ENCODE measurements around the gene SALL4.

Gene SALL4

DNA sequence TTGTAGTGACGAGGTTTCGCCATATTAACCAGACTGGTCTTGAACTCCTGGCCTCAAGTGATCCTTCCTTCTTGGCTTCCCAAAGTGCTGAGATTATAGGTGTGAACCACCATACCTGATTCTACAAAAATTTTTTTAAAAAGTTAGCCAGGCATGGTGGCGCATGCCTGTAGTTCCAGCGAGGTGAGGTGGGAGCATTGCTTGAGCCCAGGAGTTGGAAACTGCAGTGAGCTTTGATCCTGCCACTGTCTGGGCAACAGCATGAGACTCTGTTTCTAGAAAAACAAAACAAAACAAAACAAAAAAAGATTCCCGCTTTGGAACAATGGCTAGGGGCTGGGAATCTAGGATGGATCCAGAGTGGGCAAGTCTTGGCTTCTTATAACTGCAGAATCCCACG lies 35.1 kb upstream of the SALL4 start:
- TF ChIP-seq SIN3A (IDR thresholded peaks at IDR 0.05; ENCODE audit: borderline replicate concordance, insufficient read depth, low read length), result no peak
- no peak for TF ChIP-seq POLR2AphosphoS5 (IDR thresholded peaks at IDR 0.05; ENCODE audit: low read depth, low read length)
- no peak for TF ChIP-seq FOXP2 (optimal IDR thresholded peaks at IDR 0.05; ENCODE audit: borderline replicate concordance, extremely low read depth, extremely low read length, insufficient read depth)
- TF ChIP-seq REST (IDR thresholded peaks at IDR 0.05; ENCODE audit: insufficient read depth in 1 of 2, low read depth in 2 of 2, low read length in 2 of 2), result no peak
- TF ChIP-seq TAF1 (IDR thresholded peaks at IDR 0.05; ENCODE audit: borderline replicate concordance, insufficient read depth, low read length), result no peak

DNA sequence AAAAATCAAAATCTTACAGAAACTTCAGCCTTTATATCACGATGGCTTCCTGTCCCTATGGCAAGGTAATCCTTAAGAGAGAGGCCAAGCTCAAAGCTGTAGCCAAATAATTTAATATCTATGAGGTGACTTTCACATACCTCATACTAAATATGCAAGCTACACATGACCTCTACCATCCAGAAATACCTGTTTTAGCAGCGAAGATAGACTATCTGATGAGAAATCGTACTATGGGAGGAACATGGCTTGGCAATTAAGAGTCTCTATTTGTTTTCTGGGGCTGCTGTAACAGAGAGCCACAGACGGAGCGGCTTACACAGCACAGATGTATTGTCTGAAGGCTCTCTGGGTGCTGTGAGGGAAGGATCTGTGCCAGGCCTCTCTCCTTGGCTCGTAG lies 31.0 kb upstream of the SALL4 start:
- no peak for TF ChIP-seq TAF1 (IDR thresholded peaks at IDR 0.05; ENCODE audit: borderline replicate concordance, insufficient read depth, low read length)
- TF ChIP-seq SIN3A (IDR thresholded peaks at IDR 0.05; ENCODE audit: borderline replicate concordance, insufficient read depth, low read length), result no peak
- TF ChIP-seq POLR2AphosphoS5 (IDR thresholded peaks at IDR 0.05; ENCODE audit: low read depth, low read length), result no peak
- no peak for TF ChIP-seq FOXP2 (optimal IDR thresholded peaks at IDR 0.05; ENCODE audit: borderline replicate concordance, extremely low read depth, extremely low read length, insufficient read depth)
- TF ChIP-seq REST (IDR thresholded peaks at IDR 0.05; ENCODE audit: insufficient read depth in 1 of 2, low read depth in 2 of 2, low read length in 2 of 2), result no peak

DNA sequence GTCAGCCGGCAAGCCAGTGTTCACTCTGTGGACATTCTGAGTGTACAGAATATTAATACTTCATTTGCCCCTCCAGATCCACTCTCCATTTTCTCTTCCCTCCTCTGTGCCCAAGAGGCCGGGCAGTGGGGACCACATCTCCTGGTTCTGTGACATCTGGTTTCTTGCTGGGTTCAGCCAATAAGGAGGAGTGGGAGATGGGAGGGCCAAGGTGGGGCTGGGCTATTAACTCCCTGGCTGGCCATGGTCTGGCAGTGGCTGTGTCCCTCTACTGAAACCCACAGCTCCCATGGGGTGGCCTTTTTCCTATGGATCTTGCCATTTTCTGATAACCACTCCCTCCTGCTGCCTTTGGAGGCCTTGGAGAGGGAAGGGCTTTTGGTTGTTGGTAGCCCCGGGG lies 30.0 kb upstream of the SALL4 start:
- TF ChIP-seq REST (IDR thresholded peaks at IDR 0.05; ENCODE audit: insufficient read depth in 1 of 2, low read depth in 2 of 2, low read length in 2 of 2), result no peak
- TF ChIP-seq SIN3A (IDR thresholded peaks at IDR 0.05; ENCODE audit: borderline replicate concordance, insufficient read depth, low read length), result no peak
- TF ChIP-seq POLR2AphosphoS5 (IDR thresholded peaks at IDR 0.05; ENCODE audit: low read depth, low read length), result no peak
- no peak for TF ChIP-seq TAF1 (IDR thresholded peaks at IDR 0.05; ENCODE audit: borderline replicate concordance, insufficient read depth, low read length)
- no peak for TF ChIP-seq FOXP2 (optimal IDR thresholded peaks at IDR 0.05; ENCODE audit: borderline replicate concordance, extremely low read depth, extremely low read length, insufficient read depth)

DNA sequence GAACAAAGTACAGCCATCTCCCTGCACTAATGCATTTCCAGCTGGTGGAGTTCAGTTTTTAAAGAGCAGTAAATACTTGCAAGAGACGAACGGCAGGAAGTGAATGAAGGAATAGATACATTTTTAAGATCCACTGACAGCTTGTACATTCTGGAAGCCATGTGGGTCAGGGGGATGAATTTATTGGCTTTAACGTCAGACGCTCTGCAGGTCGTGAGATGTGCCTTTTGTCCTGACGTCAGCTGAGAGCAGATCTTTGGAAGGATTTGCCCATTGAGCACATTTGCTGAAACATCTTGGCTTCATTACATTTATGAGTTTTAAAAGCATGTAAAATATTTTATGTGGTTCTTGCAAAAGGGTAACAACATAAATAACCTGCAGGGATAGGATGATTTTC lies 29.5 kb upstream of the SALL4 start:
- TF ChIP-seq FOXP2 (optimal IDR thresholded peaks at IDR 0.05; ENCODE audit: borderline replicate concordance, extremely low read depth, extremely low read length, insufficient read depth) (no peak), POLR2AphosphoS5 (IDR thresholded peaks at IDR 0.05; ENCODE audit: low read depth, low read length) (no peak)

GRCh38 chr20:51830538-51830937 lies 28.2 kb upstream of the SALL4 start:
- TF ChIP-seq SIN3A (IDR thresholded peaks at IDR 0.05; ENCODE audit: borderline replicate concordance, insufficient read depth, low read length) (no peak), TAF1 (IDR thresholded peaks at IDR 0.05; ENCODE audit: borderline replicate concordance, insufficient read depth, low read length) (no peak), REST (IDR thresholded peaks at IDR 0.05; ENCODE audit: insufficient read depth in 1 of 2, low read depth in 2 of 2, low read length in 2 of 2) (no peak), POLR2AphosphoS5 (IDR thresholded peaks at IDR 0.05; ENCODE audit: low read depth, low read length) (no peak), FOXP2 (optimal IDR thresholded peaks at IDR 0.05; ENCODE audit: borderline replicate concordance, extremely low read depth, extremely low read length, insufficient read depth) (no peak)
